ENCODE results near the gene HOOK2. TPM values are rescaled to one million over a fixed set of nuclear protein-coding genes. Genes with fewer than 3 reads are reported as not detected.
"Not testable (repeated sequence)": the region's sequence is repeated elsewhere in the genome, so short reads cannot be mapped to it uniquely, and the experiment has no call there.

The HOOK2 gene
- total and polyA plus RNA-seq, 7 donors, result 11.3 to 33.0 (median 21.7) TPM

GRCh38 chr19:12720296-12720695, 55.1 kb downstream of the HOOK2 start:
- TF ChIP-seq, protein P1, sequence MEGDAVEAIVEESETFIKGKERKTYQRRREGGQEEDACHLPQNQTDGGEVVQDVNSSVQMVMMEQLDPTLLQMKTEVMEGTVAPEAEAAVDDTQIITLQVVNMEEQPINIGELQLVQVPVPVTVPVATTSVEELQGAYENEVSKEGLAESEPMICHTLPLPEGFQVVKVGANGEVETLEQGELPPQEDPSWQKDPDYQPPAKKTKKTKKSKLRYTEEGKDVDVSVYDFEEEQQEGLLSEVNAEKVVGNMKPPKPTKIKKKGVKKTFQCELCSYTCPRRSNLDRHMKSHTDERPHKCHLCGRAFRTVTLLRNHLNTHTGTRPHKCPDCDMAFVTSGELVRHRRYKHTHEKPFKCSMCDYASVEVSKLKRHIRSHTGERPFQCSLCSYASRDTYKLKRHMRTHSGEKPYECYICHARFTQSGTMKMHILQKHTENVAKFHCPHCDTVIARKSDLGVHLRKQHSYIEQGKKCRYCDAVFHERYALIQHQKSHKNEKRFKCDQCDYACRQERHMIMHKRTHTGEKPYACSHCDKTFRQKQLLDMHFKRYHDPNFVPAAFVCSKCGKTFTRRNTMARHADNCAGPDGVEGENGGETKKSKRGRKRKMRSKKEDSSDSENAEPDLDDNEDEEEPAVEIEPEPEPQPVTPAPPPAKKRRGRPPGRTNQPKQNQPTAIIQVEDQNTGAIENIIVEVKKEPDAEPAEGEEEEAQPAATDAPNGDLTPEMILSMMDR (IDR thresholded peaks at IDR 0.05), result no peak

DNA sequence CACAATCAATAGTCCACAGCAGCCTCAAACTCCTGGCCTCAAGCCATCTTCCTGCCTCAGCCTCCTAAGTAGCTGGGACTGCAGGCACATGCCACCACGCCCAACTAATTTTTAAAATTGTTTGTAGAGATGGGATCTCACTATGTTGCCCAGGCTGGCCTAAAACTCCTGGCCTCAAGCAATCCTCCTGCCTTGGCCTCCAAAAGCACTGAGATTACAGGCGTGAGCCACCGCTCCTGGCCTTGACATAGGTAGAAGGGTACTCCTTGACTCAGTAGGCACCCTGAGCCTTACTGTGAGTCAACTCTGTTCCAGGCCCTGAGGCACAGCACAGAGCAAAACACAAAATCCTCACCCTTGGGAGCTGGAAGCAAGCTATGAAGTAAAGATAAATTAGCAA, 59.4 kb downstream of the HOOK2 start:
- Histone ChIP-seq H3K4me3 (no peak overlapping the region), H3K27me3 (ENCODE audit: insufficient read depth in 3 of 3, low read length in 2 of 3) (no peaks in the 10 kb centered on the region), H3K9me3 (no peaks in the 10 kb centered on the region), H3K36me3 (ENCODE audit: insufficient read depth in 1 of 2, low read depth in 1 of 2) (peaks cover 4 to 84% of the 10 kb centered on the region in 2 donors), H3K4me1 (peaks cover 26% of the 10 kb centered on the region), H3K27ac (no peak overlapping the region)
- intact Hi-C loops (cut with DNase I), result no loop called here
- WGBS, 3 donors, result 96 to 98% (median 97%) methylated on average over 3 of the region's 3 CpGs
- no peak for ATAC-seq
- TF ChIP-seq, protein P1 (IDR thresholded peaks at IDR 0.05), result no peak
- DNase-seq, result no peak

More at GRCh38 chr19:12720296-12720695, 55.1 kb downstream of the HOOK2 start:
- peak overlapping the region; percentile 92 for H3K27ac ChIP-seq
- H3K4me3 ChIP-seq, result peak overlapping the region; percentile 87
- H3K9me3 ChIP-seq, result no peaks in the 10 kb centered on the region
- intact Hi-C loops (cut with DNase I), result loop anchor here in 1 of 2 donors (5.0 kb wide), 3 partner anchors 38 to 127 kb away; partner anchors contain the start of gene DHPS
- WGBS, 3 donors, result 71 to 85% (median 74%) methylated on average over 10 of the region's 10 CpGs
- H3K4me1 ChIP-seq, result peaks cover 27% of the 10 kb centered on the region
- ATAC-seq, result no peak
- no peak for DNase-seq
- H3K36me3 ChIP-seq (ENCODE audit: insufficient read depth in 1 of 2, low read depth in 1 of 2), result peaks cover 0 to 44% of the 10 kb centered on the region in 2 donors
- no peaks in the 10 kb centered on the region for H3K27me3 ChIP-seq (ENCODE audit: insufficient read depth in 3 of 3, low read length in 2 of 3)

GRCh38 chr19:12715102-12715501, 60.2 kb downstream of the HOOK2 start:
- ATAC-seq, result no peak
- 89 to 92% (median 91%) methylated on average over 15 of the region's 15 CpGs for WGBS, 3 donors
- peaks cover 17% of the 10 kb centered on the region for H3K4me1 ChIP-seq

DNA sequence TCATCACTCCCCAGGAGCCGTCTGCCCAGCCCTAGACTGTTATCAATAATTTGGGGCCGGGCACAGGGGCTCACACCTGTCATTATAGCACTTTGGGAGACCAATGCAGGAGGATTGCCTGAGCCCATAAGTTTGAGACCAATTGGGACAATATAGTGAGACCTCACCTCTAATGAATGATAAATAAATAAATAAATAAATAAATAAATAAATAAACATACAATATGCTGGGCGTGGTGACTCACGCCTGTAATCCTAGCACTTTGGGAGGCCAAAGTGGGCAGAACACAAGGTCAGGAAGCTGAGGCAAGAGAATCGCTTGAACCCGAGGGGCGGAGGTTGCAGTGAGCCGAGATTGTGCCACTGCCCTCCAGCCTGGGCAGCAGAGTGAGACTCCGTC, 62.0 kb downstream of the HOOK2 start:
- DNase-seq; H3K4me3 ChIP-seq; H3K27ac ChIP-seq; H3K4me1 ChIP-seq; H3K9me3 ChIP-seq; intact Hi-C loops (cut with DNase I); H3K27me3 ChIP-seq (ENCODE audit: insufficient read depth in 3 of 3, low read length in 2 of 3); ATAC-seq: not testable (repeated sequence)
- 92 to 93% (median 92%) methylated on average over 9 of the region's 9 CpGs for WGBS, 3 donors
- peaks cover 11 to 97% of the 10 kb centered on the region in 2 donors for H3K36me3 ChIP-seq (ENCODE audit: insufficient read depth in 1 of 2, low read depth in 1 of 2)

More at GRCh38 chr19:12715102-12715501, 60.2 kb downstream of the HOOK2 start:
- Histone ChIP-seq H3K9me3 (no peaks in the 10 kb centered on the region), H3K36me3 (ENCODE audit: insufficient read depth in 1 of 2, low read depth in 1 of 2) (peaks cover 8 to 92% of the 10 kb centered on the region in 2 donors), H3K27me3 (ENCODE audit: insufficient read depth in 3 of 3, low read length in 2 of 3) (no peaks in the 10 kb centered on the region), H3K4me3 (no peak overlapping the region), H3K27ac (no peak overlapping the region)
- TF ChIP-seq, protein P1 (IDR thresholded peaks at IDR 0.05), result no peak
- intact Hi-C loops (cut with DNase I), result no loop called here
- no peak for DNase-seq

Other genes starting within 250 kb of the HOOK2 start
- gene ZNF564, start 224.1 kb downstream of the HOOK2 start, total RNA-seq, result 1 to 10 TPM; 3.5 to 6.2 (median 5.4) TPM
- 1 to 10 TPM; 3.2 to 6.0 (median 4.6) TPM for gene ZNF564, start 224.1 kb downstream of the HOOK2 start, polyA plus RNA-seq
- 1 to 10 TPM; 1.6 to 4.9 (median 2.9) TPM for gene ZNF490, start 164.7 kb downstream of the HOOK2 start, total RNA-seq
- gene ZNF490, start 164.7 kb downstream of the HOOK2 start, polyA plus RNA-seq, result 1 to 10 TPM in 1 of 3 donors, under 1 TPM in 2; 0.17 to 1.8 (median 0.27) TPM
- gene ZNF791, start 164.6 kb downstream of the HOOK2 start, total RNA-seq, result 10 to 100 TPM in 2 of 4 donors, 1 to 10 TPM in 2; 8.7 to 18.9 (median 10.9) TPM
- 1 to 10 TPM; 4.1 to 8.8 (median 4.3) TPM for gene ZNF791, start 164.6 kb downstream of the HOOK2 start, polyA plus RNA-seq
- 10 to 100 TPM; 14.6 to 20.5 (median 16.2) TPM for gene MAN2B1, start 108.8 kb downstream of the HOOK2 start, total RNA-seq
- 10 to 100 TPM in 2 of 3 donors, 1 to 10 TPM in 1; 9.6 to 17.8 (median 14.1) TPM for gene MAN2B1, start 108.8 kb downstream of the HOOK2 start, polyA plus RNA-seq
- gene WDR83, start 108.7 kb downstream of the HOOK2 start, total RNA-seq, result 1 to 10 TPM; 1.8 to 5.8 (median 3.7) TPM
- gene WDR83, start 108.7 kb downstream of the HOOK2 start, polyA plus RNA-seq, result 1 to 10 TPM; 3.8 to 9.1 (median 5.8) TPM
- 10 to 100 TPM; 75.6 to 86.7 (median 82.9) TPM for gene DHPS, start 93.7 kb downstream of the HOOK2 start, total RNA-seq
- gene DHPS, start 93.7 kb downstream of the HOOK2 start, polyA plus RNA-seq, result 10 to 100 TPM; 70.0 to 84.2 (median 83.8) TPM
- not detected for gene GNG14, start 87.6 kb downstream of the HOOK2 start, total RNA-seq
- not detected for gene GNG14, start 87.6 kb downstream of the HOOK2 start, polyA plus RNA-seq
- 1 to 10 TPM; 1.2 to 2.2 (median 1.6) TPM for gene FBXW9, start 78.9 kb downstream of the HOOK2 start, total RNA-seq
- gene FBXW9, start 78.9 kb downstream of the HOOK2 start, polyA plus RNA-seq, result 1 to 10 TPM; 4.1 to 9.2 (median 4.4) TPM
- gene TNPO2, start 51.6 kb downstream of the HOOK2 start, total RNA-seq, result 10 to 100 TPM; 29.0 to 48.1 (median 37.3) TPM
- 10 to 100 TPM; 17.4 to 31.2 (median 28.6) TPM for gene TNPO2, start 51.6 kb downstream of the HOOK2 start, polyA plus RNA-seq
- gene TRIR, start 40.9 kb downstream of the HOOK2 start, total RNA-seq, result 100 to 1,000 TPM in 3 of 4 donors, 10 to 100 TPM in 1; 78.6 to 124 (median 108) TPM
- 100 to 1,000 TPM; 183 to 309 (median 187) TPM for gene TRIR, start 40.9 kb downstream of the HOOK2 start, polyA plus RNA-seq
- 10 to 100 TPM; 43.0 to 52.8 (median 51.0) TPM for gene GET3, start 38.1 kb downstream of the HOOK2 start, total RNA-seq
- gene GET3, start 38.1 kb downstream of the HOOK2 start, polyA plus RNA-seq, result 100 to 1,000 TPM in 1 of 3 donors, 10 to 100 TPM in 2; 75.6 to 135 (median 98.5) TPM
- gene BEST2, start 23.8 kb downstream of the HOOK2 start, total RNA-seq, result not detected
- under 1 TPM; 0.04 to 0.37 (median 0.08) TPM for gene BEST2, start 23.8 kb downstream of the HOOK2 start, polyA plus RNA-seq
- 100 to 1,000 TPM in 2 of 4 donors, 10 to 100 TPM in 2; 29.2 to 217 (median 73.6) TPM for gene JUNB, start 15.9 kb upstream of the HOOK2 start, total RNA-seq
- gene JUNB, start 15.9 kb upstream of the HOOK2 start, polyA plus RNA-seq, result 100 to 1,000 TPM in 1 of 3 donors, 10 to 100 TPM in 2; 25.1 to 145 (median 31.9) TPM
- gene PRDX2, start 26.2 kb upstream of the HOOK2 start, total RNA-seq, result 100 to 1,000 TPM; 273 to 419 (median 370) TPM
- 100 to 1,000 TPM; 329 to 535 (median 396) TPM for gene PRDX2, start 26.2 kb upstream of the HOOK2 start, polyA plus RNA-seq
- gene THSD8, start 26.5 kb upstream of the HOOK2 start, total RNA-seq, result 1 to 10 TPM in 3 of 4 donors, under 1 TPM in 1; 0.92 to 3.2 (median 2.0) TPM
- gene THSD8, start 26.5 kb upstream of the HOOK2 start, polyA plus RNA-seq, result 1 to 10 TPM; 1.9 to 2.5 (median 2.0) TPM
- 1 to 10 TPM; 2.4 to 5.0 (median 3.0) TPM for gene RNASEH2A, start 31.0 kb upstream of the HOOK2 start, total RNA-seq
- gene RNASEH2A, start 31.0 kb upstream of the HOOK2 start, polyA plus RNA-seq, result 1 to 10 TPM; 3.6 to 9.0 (median 8.6) TPM
- gene RTBDN, start 59.0 kb upstream of the HOOK2 start, total RNA-seq, result not detected
- gene RTBDN, start 59.0 kb upstream of the HOOK2 start, polyA plus RNA-seq, result under 1 TPM in 1 of 3 donors, not detected in 2; 0.05 TPM
- not detected for gene MAST1, start 63.0 kb upstream of the HOOK2 start, total RNA-seq
- gene MAST1, start 63.0 kb upstream of the HOOK2 start, polyA plus RNA-seq, result under 1 TPM; 0.09 to 0.13 (median 0.10) TPM
- 10 to 100 TPM in 2 of 4 donors, 1 to 10 TPM in 2; 5.5 to 23.0 (median 13.1) TPM for gene DNASE2, start 105.9 kb upstream of the HOOK2 start, total RNA-seq
- 10 to 100 TPM in 1 of 3 donors, 1 to 10 TPM in 2; 5.9 to 14.8 (median 7.5) TPM for gene DNASE2, start 105.9 kb upstream of the HOOK2 start, polyA plus RNA-seq
- gene KLF1, start 111.6 kb upstream of the HOOK2 start, total RNA-seq, result under 1 TPM in 2 of 4 donors, not detected in 2; 0.34 to 0.37 TPM
- under 1 TPM in 1 of 3 donors, not detected in 2; 0.18 TPM for gene KLF1, start 111.6 kb upstream of the HOOK2 start, polyA plus RNA-seq
- 10 to 100 TPM; 18.9 to 45.2 (median 31.2) TPM for gene GCDH, start 115.6 kb upstream of the HOOK2 start, total RNA-seq
- 10 to 100 TPM; 21.1 to 28.8 (median 21.9) TPM for gene GCDH, start 115.6 kb upstream of the HOOK2 start, polyA plus RNA-seq
- not detected for gene SYCE2, start 143.7 kb upstream of the HOOK2 start, total RNA-seq
- gene SYCE2, start 143.7 kb upstream of the HOOK2 start, polyA plus RNA-seq, result under 1 TPM in 1 of 3 donors, not detected in 2; 0.05 TPM
- 10 to 100 TPM; 45.9 to 65.1 (median 59.1) TPM for gene FARSA, start 158.2 kb upstream of the HOOK2 start, total RNA-seq
- gene FARSA, start 158.2 kb upstream of the HOOK2 start, polyA plus RNA-seq, result 100 to 1,000 TPM in 1 of 3 donors, 10 to 100 TPM in 2; 61.6 to 161 (median 93.3) TPM
- gene CALR, start 163.1 kb upstream of the HOOK2 start, total RNA-seq, result 100 to 1,000 TPM; 124 to 219 (median 175) TPM
- 100 to 1,000 TPM; 134 to 273 (median 146) TPM for gene CALR, start 163.1 kb upstream of the HOOK2 start, polyA plus RNA-seq
- gene RAD23A, start 170.3 kb upstream of the HOOK2 start, total RNA-seq, result 100 to 1,000 TPM; 424 to 704 (median 500) TPM
- gene RAD23A, start 170.3 kb upstream of the HOOK2 start, polyA plus RNA-seq, result 100 to 1,000 TPM; 403 to 801 (median 728) TPM
- 10 to 100 TPM; 22.4 to 35.6 (median 29.3) TPM for gene GADD45GIP1, start 181.7 kb upstream of the HOOK2 start, total RNA-seq
- gene GADD45GIP1, start 181.7 kb upstream of the HOOK2 start, polyA plus RNA-seq, result 100 to 1,000 TPM in 1 of 3 donors, 10 to 100 TPM in 2; 50.6 to 119 (median 62.5) TPM
- gene DAND5, start 194.0 kb upstream of the HOOK2 start, total RNA-seq, result under 1 TPM in 1 of 4 donors, not detected in 3; 0.26 TPM
- gene DAND5, start 194.0 kb upstream of the HOOK2 start, polyA plus RNA-seq, result not detected
- gene NFIX, start 219.9 kb upstream of the HOOK2 start, total RNA-seq, result 100 to 1,000 TPM; 220 to 347 (median 268) TPM
- gene NFIX, start 219.9 kb upstream of the HOOK2 start, polyA plus RNA-seq, result 100 to 1,000 TPM in 1 of 3 donors, 10 to 100 TPM in 2; 22.2 to 158 (median 43.8) TPM

Data from psoas muscle (tissue), 8 donors.